AG09319 (cell line): ENCODE measurements around the gene UBE2F.

ENCODE experiments used
- DNase-seq: peaks from one replicate; pipeline ENCODE4 v3.0.0-alpha.2; 2010; ENCODE audit warnings: low read depth; ENCODE audit errors: extremely low read depth
- CTCF ChIP-seq: IDR thresholded peaks from 2 replicates; pipeline ENCODE4 v1.5.1; 2011; ENCODE audit warnings: low read depth, mild to moderate bottlenecking, inconsistent platforms, low read length, moderate library complexity

Gene UBE2F

DNA sequence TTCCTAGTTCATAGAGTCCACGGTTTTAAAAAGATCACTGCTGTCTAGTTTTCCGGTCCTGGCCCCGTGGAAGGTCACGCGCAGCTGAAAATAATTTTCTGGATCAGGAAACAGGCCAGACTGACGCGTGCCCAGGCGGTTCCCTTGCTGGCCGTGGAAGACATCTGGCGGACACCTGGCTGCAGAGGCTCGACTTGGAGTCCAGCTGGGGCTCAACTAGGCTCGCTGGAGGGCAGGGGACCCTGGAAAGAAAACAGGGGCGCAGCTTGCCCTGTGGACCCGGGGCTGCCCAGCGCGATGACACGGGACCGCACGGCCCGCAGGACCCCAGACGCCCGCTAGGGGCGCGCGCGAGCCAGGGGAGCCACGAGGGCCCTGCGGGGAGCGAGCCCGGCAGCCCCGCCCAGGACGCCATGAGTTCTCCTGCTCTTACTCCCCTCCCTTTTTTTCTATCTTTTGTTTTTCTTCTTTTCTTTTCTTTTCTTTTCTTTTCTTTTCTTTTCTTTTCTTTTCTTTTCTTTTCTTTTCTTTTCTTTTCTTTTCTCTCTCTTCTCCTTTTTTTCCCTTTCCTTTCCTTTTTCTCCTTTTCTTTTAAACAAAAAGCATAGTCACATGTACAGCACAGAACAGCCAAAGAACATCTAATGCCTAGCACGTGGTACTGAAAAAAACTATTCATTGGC lies 43.2 kb upstream of the UBE2F start:
- peak; percentile 70 for DNase-seq
- TF ChIP-seq CTCF: peak; percentile 65

GRCh38 chr2:237924164-237924534 lies 42.7 kb upstream of the UBE2F start:
- no peak for DNase-seq
- no peak for TF ChIP-seq CTCF

GRCh38 chr2:237927135-237927534 lies 39.7 kb upstream of the UBE2F start:
- no peak for TF ChIP-seq CTCF
- no peak for DNase-seq

DNA sequence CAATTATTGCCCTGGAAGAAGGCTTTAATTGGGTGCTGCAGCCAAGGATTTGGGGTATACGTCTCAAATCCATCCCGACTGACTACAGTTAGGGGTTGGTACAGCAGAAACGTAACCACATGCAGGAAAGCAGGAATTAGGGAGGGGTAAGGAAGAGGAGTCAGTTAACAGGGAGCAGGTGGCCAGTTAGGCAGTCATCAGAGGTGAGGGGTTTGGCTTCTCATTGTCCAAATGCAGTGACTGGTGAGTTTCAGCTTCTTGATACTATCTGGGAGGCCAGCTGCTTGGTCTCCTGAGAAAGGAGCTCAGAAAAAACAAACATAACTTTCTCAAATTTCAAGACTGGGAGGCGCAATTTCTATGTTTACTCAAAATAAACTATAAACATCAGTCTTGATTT lies 38.8 kb upstream of the UBE2F start:
- TF ChIP-seq CTCF: no peak
- DNase-seq: no peak

- DNase-seq: no peak
- TF ChIP-seq CTCF: no peak
These were observed 36.8 kb upstream of the UBE2F start for GRCh38 chr2:237929979-237930378.

GRCh38 chr2:237931205-237931721 lies 35.6 kb upstream of the UBE2F start:
- DNase-seq: peak; percentile 60
- TF ChIP-seq CTCF: no peak

- no peak for TF ChIP-seq CTCF
- DNase-seq: peak; percentile 78
These were observed 34.1 kb upstream of the UBE2F start for GRCh38 chr2:237932731-237933131.
